HepG2 (cell line): Measurements from ENCODE around the gene ABCF1. TPM values are rescaled to one million over a fixed set of nuclear protein-coding genes. Genes with fewer than 3 reads are reported as not detected.

Experiments
- CCDC6 ChIP-seq: sonication (generic); formaldehyde crosslinking; IDR thresholded peaks from 2 replicates; pipeline ENCODE4 v1.8.1; 2022; ENCODE audit warnings: mild to moderate bottlenecking, missing genetic modification reagents, moderate library complexity
- DNMT3B ChIP-seq: conservative IDR thresholded peaks from 2 replicates; pipeline ENCODE4 v1.6.1; 2016; ENCODE audit warnings: missing biosample characterization, control low read depth
- ELF4 ChIP-seq: sonication (generic); formaldehyde crosslinking; IDR thresholded peaks from 2 replicates; pipeline ENCODE4 v1.5.0; 2020; ENCODE audit warnings: missing genetic modification reagents, mild to moderate bottlenecking, moderate library complexity, borderline replicate concordance
- FOXJ3 ChIP-seq: sonication (generic); formaldehyde crosslinking; IDR thresholded peaks from 2 replicates; pipeline ENCODE4 v1.4.0; 2020; ENCODE audit warnings: missing genetic modification reagents, mild to moderate bottlenecking, borderline replicate concordance
- HNRNPLL ChIP-seq: fragments of 200-400 bp; formaldehyde crosslinking; IDR thresholded peaks from 2 replicates; pipeline ENCODE4 v1.6.1; 2017; ENCODE audit warnings: mild to moderate bottlenecking, low read depth, low read length; ENCODE audit not compliant: poor library complexity, severe bottlenecking
- JDP2 ChIP-seq: sonication (generic); formaldehyde crosslinking; IDR thresholded peaks from 2 replicates; pipeline ENCODE4 v1.8.1; 2022; ENCODE audit warnings: missing genetic modification reagents, borderline replicate concordance
- NR1H2 ChIP-seq: sonication (generic); formaldehyde crosslinking; IDR thresholded peaks from 2 replicates; pipeline ENCODE4 v1.8.1; 2022; ENCODE audit warnings: low read depth, missing genetic modification reagents, borderline replicate concordance
- ONECUT2 ChIP-seq: sonication (generic); formaldehyde crosslinking; IDR thresholded peaks from 2 replicates; pipeline ENCODE4 v1.4.0; 2020; ENCODE audit warnings: missing genetic modification reagents
- PLSCR1 ChIP-seq: sonication (generic); formaldehyde crosslinking; IDR thresholded peaks from 2 replicates; pipeline ENCODE4 v1.5.0; 2020; ENCODE audit warnings: missing genetic modification reagents, mild to moderate bottlenecking, borderline replicate concordance
- SYNCRIP ChIP-seq: fragments of 200-400 bp; formaldehyde crosslinking; IDR thresholded peaks from 2 replicates; pipeline ENCODE4 v1.6.1; 2018; ENCODE audit warnings: mild to moderate bottlenecking, low read depth, low read length; ENCODE audit not compliant: insufficient read depth
- ZBTB26 ChIP-seq: IDR thresholded peaks from 2 replicates; pipeline ENCODE4 v1.6.1; 2016; ENCODE audit warnings: missing compliant biosample characterization, missing genetic modification reagents, borderline replicate concordance
- ZBTB37 ChIP-seq: sonication (generic); formaldehyde crosslinking; IDR thresholded peaks from 2 replicates; pipeline ENCODE4 v1.4.0; 2020; ENCODE audit warnings: mild to moderate bottlenecking, missing genetic modification reagents
- ZFP82 ChIP-seq: sonication (generic); formaldehyde crosslinking; IDR thresholded peaks from 2 replicates; pipeline ENCODE4 v1.5.1; 2020; ENCODE audit warnings: mild to moderate bottlenecking, missing genetic modification reagents, borderline replicate concordance
- ZNF343 ChIP-seq: sonication (generic); formaldehyde crosslinking; IDR thresholded peaks from 2 replicates; pipeline ENCODE4 v1.4.0; 2020; ENCODE audit warnings: mild to moderate bottlenecking, missing genetic modification reagents
- ZNF564 ChIP-seq: sonication (generic); formaldehyde crosslinking; IDR thresholded peaks from 2 replicates; pipeline ENCODE4 v1.8.1; 2023; ENCODE audit warnings: mild to moderate bottlenecking, missing genetic modification reagents
- ZNF749 ChIP-seq: sonication (generic); formaldehyde crosslinking; IDR thresholded peaks from 2 replicates; pipeline ENCODE4 v1.8.0; 2022; ENCODE audit warnings: mild to moderate bottlenecking, missing genetic modification reagents, moderate library complexity, borderline replicate concordance
- ZNF775 ChIP-seq: sonication (generic); formaldehyde crosslinking; IDR thresholded peaks from 2 replicates; pipeline ENCODE4 v1.4.0; 2020; ENCODE audit warnings: missing genetic modification reagents, mild to moderate bottlenecking, moderate library complexity, borderline replicate concordance
- polyA plus RNA-seq, 8 experiments: library from polyadenylated mRNA; depleted of rRNA in 3 of 8; stranded (reverse) in 7 of 8; unstranded in 1 of 8; fragments of >200 nt; fragmentation: Illumina TruSeq in 4 of 8; extraction: Trizol in 4 of 8; gene quantifications; 2 replicates each; pipeline versions ENCODE4 v1.2.1 to v1.2.3, GENCODE V29; 2011 to 2016; ENCODE audit warnings: low read depth in 4 of 8, missing spikeins in 1 of 8, mixed read lengths in 1 of 8; ENCODE audit not compliant: insufficient read depth in 1 of 8
- total RNA-seq, 5 experiments: library from RNA; depleted of rRNA; stranded (reverse); fragments of >200 nt; fragmentation: Illumina TruSeq; extraction: Trizol; gene quantifications; 2 replicates each; pipeline ENCODE4 v1.2.3, GENCODE V29; 2016; ENCODE audit warnings: low read depth in 1 of 5
- TF ChIP-seq, protein P1 (sequence below), 2 experiments: fragments of 450-650 bp in 1 of 2; sonication (generic) in 1 of 2; formaldehyde crosslinking; IDR thresholded peaks; 2 replicates each; pipeline versions ENCODE4 v1.5.0 to v1.8.0; 2020 to 2022; ENCODE audit warnings: mild to moderate bottlenecking in 1 of 2, missing genetic modification reagents in 1 of 2
- TF ChIP-seq, protein P2 (sequence below): sonication (generic); formaldehyde crosslinking; IDR thresholded peaks from 2 replicates; pipeline ENCODE4 v1.5.0; 2020; ENCODE audit warnings: mild to moderate bottlenecking, low read depth, missing genetic modification reagents, borderline replicate concordance
- TF ChIP-seq, protein P3 (sequence below): sonication (generic); formaldehyde crosslinking; IDR thresholded peaks from 2 replicates; pipeline ENCODE4; 2020; ENCODE audit warnings: missing genetic modification reagents, mild to moderate bottlenecking, borderline replicate concordance

ABCF1 gene
- total and polyA plus RNA-seq, 2 of the 13 experiments (the other 11 are each of a cell fraction or from before 2014, with no cell fraction given): 25.4 to 98.9 TPM

DNA sequence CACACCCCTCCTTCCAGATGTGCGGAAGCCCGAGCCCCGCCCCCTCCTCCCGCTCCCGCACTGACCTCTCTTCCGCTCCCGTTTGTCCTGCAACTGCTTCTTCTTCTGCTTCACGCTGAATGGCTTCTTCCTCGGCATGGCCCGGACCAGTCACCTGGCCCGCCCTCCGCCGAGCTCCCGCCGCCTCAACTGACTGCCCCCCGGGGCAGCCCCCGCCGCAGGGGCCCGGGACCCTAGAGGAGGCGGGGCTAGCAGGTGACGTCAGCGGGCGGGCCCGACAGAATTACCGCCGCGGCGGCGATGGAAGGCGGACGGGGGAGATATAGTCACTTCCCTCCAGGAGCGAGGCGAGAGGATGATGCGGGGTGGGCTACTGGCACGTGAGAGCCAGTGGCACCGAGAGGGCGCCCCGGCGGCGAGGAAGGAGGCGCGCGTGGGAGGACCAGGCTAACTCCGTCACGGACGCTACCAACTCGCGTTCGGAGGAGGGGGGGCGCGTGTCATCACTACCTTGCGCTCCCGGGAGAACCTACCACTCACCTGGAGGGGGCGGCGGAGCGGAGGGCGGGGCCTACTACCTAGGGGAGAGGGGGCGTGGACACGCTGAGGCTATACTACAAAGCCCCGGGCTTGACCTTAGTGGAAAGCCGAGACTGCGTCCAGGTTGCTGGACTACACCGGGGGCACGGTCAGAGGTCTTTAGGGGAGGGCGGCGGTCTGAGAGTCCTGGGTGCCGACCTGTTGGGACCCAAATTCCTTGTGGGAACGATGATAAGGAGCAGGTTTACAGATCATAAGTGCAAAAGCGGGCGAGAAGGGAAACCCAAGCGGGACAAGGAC lies 15.0 kb upstream of the ABCF1 start, which contains the start of gene GNL1 (continued):
- TF ChIP-seq NR1H2 (CRISPR knock-in tag): no peak
- TF ChIP-seq ZBTB26 (CRISPR knock-in tag): peak; percentile 68
- no peak for TF ChIP-seq ZNF775 (CRISPR knock-in tag)
- no peak; the same call in 1 of the 2 replicates for TF ChIP-seq ZFP82 (CRISPR knock-in tag)
- 0 out of 2 replicates have a peak, but pooled peaks have one; percentile 41 for TF ChIP-seq ELF4 (CRISPR knock-in tag)
- TF ChIP-seq ZNF564: peak; percentile 72; the same call in 1 of the 2 replicates
- peak; percentile 8; the same call in 1 of the 2 replicates for TF ChIP-seq ZNF343 (CRISPR knock-in tag)
- TF ChIP-seq, protein P1, sequence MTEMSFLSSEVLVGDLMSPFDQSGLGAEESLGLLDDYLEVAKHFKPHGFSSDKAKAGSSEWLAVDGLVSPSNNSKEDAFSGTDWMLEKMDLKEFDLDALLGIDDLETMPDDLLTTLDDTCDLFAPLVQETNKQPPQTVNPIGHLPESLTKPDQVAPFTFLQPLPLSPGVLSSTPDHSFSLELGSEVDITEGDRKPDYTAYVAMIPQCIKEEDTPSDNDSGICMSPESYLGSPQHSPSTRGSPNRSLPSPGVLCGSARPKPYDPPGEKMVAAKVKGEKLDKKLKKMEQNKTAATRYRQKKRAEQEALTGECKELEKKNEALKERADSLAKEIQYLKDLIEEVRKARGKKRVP (CRISPR knock-in tag; IDR thresholded peaks at IDR 0.05): no peak; a peak in 2 of 4 replicates
- TF ChIP-seq PLSCR1 (CRISPR knock-in tag): no peak
- TF ChIP-seq, protein P2, sequence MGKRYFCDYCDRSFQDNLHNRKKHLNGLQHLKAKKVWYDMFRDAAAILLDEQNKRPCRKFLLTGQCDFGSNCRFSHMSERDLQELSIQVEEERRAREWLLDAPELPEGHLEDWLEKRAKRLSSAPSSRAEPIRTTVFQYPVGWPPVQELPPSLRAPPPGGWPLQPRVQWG: no peak
- TF ChIP-seq ZNF749: peak; percentile 91; the same call in 1 of the 2 replicates
- no peak for TF ChIP-seq SYNCRIP
- TF ChIP-seq, protein P3, sequence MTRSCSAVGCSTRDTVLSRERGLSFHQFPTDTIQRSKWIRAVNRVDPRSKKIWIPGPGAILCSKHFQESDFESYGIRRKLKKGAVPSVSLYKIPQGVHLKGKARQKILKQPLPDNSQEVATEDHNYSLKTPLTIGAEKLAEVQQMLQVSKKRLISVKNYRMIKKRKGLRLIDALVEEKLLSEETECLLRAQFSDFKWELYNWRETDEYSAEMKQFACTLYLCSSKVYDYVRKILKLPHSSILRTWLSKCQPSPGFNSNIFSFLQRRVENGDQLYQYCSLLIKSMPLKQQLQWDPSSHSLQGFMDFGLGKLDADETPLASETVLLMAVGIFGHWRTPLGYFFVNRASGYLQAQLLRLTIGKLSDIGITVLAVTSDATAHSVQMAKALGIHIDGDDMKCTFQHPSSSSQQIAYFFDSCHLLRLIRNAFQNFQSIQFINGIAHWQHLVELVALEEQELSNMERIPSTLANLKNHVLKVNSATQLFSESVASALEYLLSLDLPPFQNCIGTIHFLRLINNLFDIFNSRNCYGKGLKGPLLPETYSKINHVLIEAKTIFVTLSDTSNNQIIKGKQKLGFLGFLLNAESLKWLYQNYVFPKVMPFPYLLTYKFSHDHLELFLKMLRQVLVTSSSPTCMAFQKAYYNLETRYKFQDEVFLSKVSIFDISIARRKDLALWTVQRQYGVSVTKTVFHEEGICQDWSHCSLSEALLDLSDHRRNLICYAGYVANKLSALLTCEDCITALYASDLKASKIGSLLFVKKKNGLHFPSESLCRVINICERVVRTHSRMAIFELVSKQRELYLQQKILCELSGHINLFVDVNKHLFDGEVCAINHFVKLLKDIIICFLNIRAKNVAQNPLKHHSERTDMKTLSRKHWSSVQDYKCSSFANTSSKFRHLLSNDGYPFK (CRISPR knock-in tag): no peak
- TF ChIP-seq ZBTB37 (CRISPR knock-in tag): no peak
- TF ChIP-seq ONECUT2: no peak
- no peak for TF ChIP-seq FOXJ3 (CRISPR knock-in tag)
- TF ChIP-seq DNMT3B (CRISPR knock-in tag): no peak
- TF ChIP-seq HNRNPLL: peak; percentile 35
- no peak for TF ChIP-seq JDP2 (CRISPR knock-in tag)
- no peak for TF ChIP-seq CCDC6 (CRISPR knock-in tag)
